ENCODE measurements around the gene VPREB3.

DNA sequence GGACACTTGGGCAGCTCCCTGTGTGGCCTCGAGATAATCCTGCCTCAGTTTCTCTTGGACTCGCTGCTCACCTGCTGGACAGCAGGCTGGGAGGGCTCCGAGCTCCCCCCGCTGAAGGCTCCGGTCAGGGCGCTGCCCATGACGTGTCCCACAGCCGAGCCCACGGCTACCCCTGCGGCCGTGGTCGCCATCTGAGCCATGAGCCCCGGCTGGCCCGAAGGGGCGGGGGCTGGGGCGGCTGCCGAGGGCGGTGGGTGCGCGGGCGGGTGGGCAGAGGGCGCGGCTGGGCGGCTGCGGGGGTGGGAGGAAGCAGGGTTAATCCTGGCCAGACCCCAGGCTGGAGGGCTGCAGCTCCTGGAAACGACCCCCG is 13.1 kb upstream of the VPREB3 start:
- TF ChIP-seq POLR2A (IDR thresholded peaks at IDR 0.05) (no peak), POLR2AphosphoS5 (IDR thresholded peaks at IDR 0.05) (no peak)
- TF ChIP-seq, protein P1, sequence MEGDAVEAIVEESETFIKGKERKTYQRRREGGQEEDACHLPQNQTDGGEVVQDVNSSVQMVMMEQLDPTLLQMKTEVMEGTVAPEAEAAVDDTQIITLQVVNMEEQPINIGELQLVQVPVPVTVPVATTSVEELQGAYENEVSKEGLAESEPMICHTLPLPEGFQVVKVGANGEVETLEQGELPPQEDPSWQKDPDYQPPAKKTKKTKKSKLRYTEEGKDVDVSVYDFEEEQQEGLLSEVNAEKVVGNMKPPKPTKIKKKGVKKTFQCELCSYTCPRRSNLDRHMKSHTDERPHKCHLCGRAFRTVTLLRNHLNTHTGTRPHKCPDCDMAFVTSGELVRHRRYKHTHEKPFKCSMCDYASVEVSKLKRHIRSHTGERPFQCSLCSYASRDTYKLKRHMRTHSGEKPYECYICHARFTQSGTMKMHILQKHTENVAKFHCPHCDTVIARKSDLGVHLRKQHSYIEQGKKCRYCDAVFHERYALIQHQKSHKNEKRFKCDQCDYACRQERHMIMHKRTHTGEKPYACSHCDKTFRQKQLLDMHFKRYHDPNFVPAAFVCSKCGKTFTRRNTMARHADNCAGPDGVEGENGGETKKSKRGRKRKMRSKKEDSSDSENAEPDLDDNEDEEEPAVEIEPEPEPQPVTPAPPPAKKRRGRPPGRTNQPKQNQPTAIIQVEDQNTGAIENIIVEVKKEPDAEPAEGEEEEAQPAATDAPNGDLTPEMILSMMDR (IDR thresholded peaks at IDR 0.05) = no peak

Data from stomach (tissue), 4 donors.